OCI-LY1 (cell line): Measurements from ENCODE around the gene ABCA9.

Source experiments
- H2AFZ ChIP-seq: fragments of 200-600 bp; sonication (generic), shearing (Covaris generic); 2 replicates; pipeline ENCODE4 v1.6.0; 2014; ENCODE audit warnings: antibody characterized with exemption, mild to moderate bottlenecking, low read length
- H3F3A ChIP-seq: fragments of 200-600 bp; sonication (generic), shearing (Covaris generic); 2 replicates; pipeline ENCODE4 v1.6.0; 2014; ENCODE audit warnings: mild to moderate bottlenecking, antibody characterized with exemption, low read length, moderate library complexity; ENCODE audit not compliant: insufficient read depth
- H3K27ac ChIP-seq: fragments of 200-600 bp; sonication (generic); 2 replicates; pipeline ENCODE4 v1.5.1; 2014; ENCODE audit warnings: low read length, mixed run types, mild to moderate bottlenecking, low read depth; ENCODE audit not compliant: poor library complexity, severe bottlenecking
- H3K27me3 ChIP-seq: fragments of 200-600 bp; sonication (generic); 2 replicates; pipeline ENCODE4 v1.6.0; 2014; ENCODE audit warnings: antibody characterized with exemption, mild to moderate bottlenecking, low read length, moderate library complexity; ENCODE audit not compliant: insufficient read depth
- H3K36me3 ChIP-seq: fragments of 200-600 bp; sonication (generic); 2 replicates; pipeline ENCODE4 v1.6.1; 2014; ENCODE audit warnings: mild to moderate bottlenecking, antibody characterized with exemption, low read length, moderate library complexity, mixed read lengths; ENCODE audit not compliant: insufficient read depth
- H3K4me1 ChIP-seq: fragments of 200-600 bp; sonication (generic); 2 replicates; pipeline ENCODE4 v1.5.1; 2014; ENCODE audit warnings: mild to moderate bottlenecking, low read length, moderate library complexity; ENCODE audit not compliant: insufficient read depth, severe bottlenecking
- H3K4me2 ChIP-seq: fragments of 200-600 bp; sonication (generic), shearing (Covaris generic); 2 replicates; pipeline ENCODE4 v1.6.1; 2014; ENCODE audit warnings: low read length
- H3K4me3 ChIP-seq: fragments of 200-600 bp; sonication (generic); 2 replicates; pipeline ENCODE4 v1.5.1; 2014; ENCODE audit warnings: low read length, low read depth, mild to moderate bottlenecking, mixed read lengths; ENCODE audit not compliant: poor library complexity, severe bottlenecking
- H3K79me2 ChIP-seq: fragments of 200-600 bp; shearing (Covaris generic); 2 replicates; pipeline ENCODE4 v1.6.1; 2016; ENCODE audit warnings: mixed run types, low read length, mixed read lengths; ENCODE audit not compliant: insufficient read depth
- H3K9ac ChIP-seq: fragments of 200-600 bp; sonication (generic), shearing (Covaris generic); 2 replicates; pipeline ENCODE4 v1.6.1; 2014; ENCODE audit warnings: mild to moderate bottlenecking, low read length, mixed read lengths
- H3K9me2 ChIP-seq: fragments of 200-600 bp; sonication (generic), shearing (Covaris generic); 2 replicates; pipeline ENCODE4 v1.6.1; 2014; ENCODE audit warnings: low read depth, mild to moderate bottlenecking, low read length, mixed read lengths
- H3K9me3 ChIP-seq: fragments of 200-600 bp; shearing (Covaris generic); 2 replicates; pipeline ENCODE4 v1.6.1; 2014; ENCODE audit warnings: low read length, mixed read lengths
- H4K20me1 ChIP-seq: fragments of 200-600 bp; sonication (generic), shearing (Covaris generic); 2 replicates; pipeline ENCODE4 v1.6.0; 2016; ENCODE audit warnings: mild to moderate bottlenecking, low read length; ENCODE audit not compliant: insufficient read depth
- CTCF ChIP-seq: fragments of 200-600 bp; sonication (generic), shearing (Covaris generic); IDR thresholded peaks from 2 replicates; pipeline ENCODE4 v1.5.1; 2017; ENCODE audit warnings: mild to moderate bottlenecking, antibody characterized with exemption, low read length, moderate library complexity, mixed read lengths
- EZH2 ChIP-seq: fragments of 200-600 bp; sonication (generic), shearing (Covaris generic); IDR thresholded peaks from 2 replicates; pipeline ENCODE4 v1.8.0; 2017; ENCODE audit warnings: borderline replicate concordance, mixed run types, mild to moderate bottlenecking, antibody characterized with exemption, low read length, moderate library complexity, mixed read lengths

The ABCA9 gene

GRCh38 chr17:69056179-69056823 is 4.4 kb downstream of the ABCA9 start:
- H3K4me3 ChIP-seq: no peak overlapping the region
- H3F3A ChIP-seq: no peaks in the 10 kb centered on the region
- no peak overlapping the region for H3K9ac ChIP-seq
- no peaks in the 10 kb centered on the region for H3K27me3 ChIP-seq
- H3K27ac ChIP-seq: no peak overlapping the region
- no peaks in the 10 kb centered on the region for H3K79me2 ChIP-seq
- H3K9me2 ChIP-seq: no peaks in the 10 kb centered on the region
- no peaks in the 10 kb centered on the region for H3K9me3 ChIP-seq
- H4K20me1 ChIP-seq: no peaks in the 10 kb centered on the region
- no peak overlapping the region for H2AFZ ChIP-seq
- H3K4me2 ChIP-seq: no peak overlapping the region
- H3K36me3 ChIP-seq: no peaks in the 10 kb centered on the region
- peaks cover 8% of the 10 kb centered on the region for H3K4me1 ChIP-seq
- TF ChIP-seq CTCF (no peak), EZH2 (no peak)

DNA sequence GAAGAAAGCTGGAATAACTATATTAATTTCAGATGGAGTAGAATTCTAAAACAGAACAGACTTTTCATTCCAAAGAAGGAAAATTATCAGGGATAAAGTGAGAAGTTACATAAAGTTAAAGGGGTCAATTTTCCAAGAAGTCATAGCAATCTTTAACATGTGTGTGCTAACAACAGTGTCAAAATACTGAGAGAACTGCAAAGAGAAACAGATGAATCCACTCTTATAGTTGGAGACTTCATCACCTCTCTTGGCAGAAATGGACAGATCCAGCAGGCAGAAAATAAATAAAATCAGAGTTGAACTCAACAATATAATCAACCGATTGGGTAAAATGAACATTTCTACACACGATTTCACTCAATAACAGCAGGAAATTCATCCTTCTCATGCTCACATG is 5.4 kb downstream of the ABCA9 start:
- no peaks in the 10 kb centered on the region for H3K36me3 ChIP-seq
- H3K9me2 ChIP-seq: no peaks in the 10 kb centered on the region

GRCh38 chr17:69050999-69051775 is 9.5 kb downstream of the ABCA9 start:
- Histone ChIP-seq H3K9me3 (no peaks in the 10 kb centered on the region), H3K27me3 (no peaks in the 10 kb centered on the region), H3K9ac (no peak overlapping the region), H2AFZ (no peak overlapping the region), H3K36me3 (no peaks in the 10 kb centered on the region), H3K9me2 (no peaks in the 10 kb centered on the region), H3K79me2 (no peaks in the 10 kb centered on the region), H3K4me1 (no peaks in the 10 kb centered on the region), H3F3A (no peaks in the 10 kb centered on the region), H3K27ac (no peak overlapping the region), H3K4me2 (no peak overlapping the region), H4K20me1 (no peaks in the 10 kb centered on the region), H3K4me3 (no peak overlapping the region)
- TF ChIP-seq CTCF (no peak), EZH2 (no peak)

More for the DNA sequence above, 5.4 kb downstream of the ABCA9 start:
- H3K4me2 ChIP-seq: no peak overlapping the region
- no peak for TF ChIP-seq CTCF
- TF ChIP-seq EZH2: no peak
- H3K4me3 ChIP-seq: no peak overlapping the region
- no peak overlapping the region for H3K9ac ChIP-seq
- H4K20me1 ChIP-seq: no peaks in the 10 kb centered on the region
- no peak overlapping the region for H2AFZ ChIP-seq
- H3K27me3 ChIP-seq: no peaks in the 10 kb centered on the region
- H3F3A ChIP-seq: no peaks in the 10 kb centered on the region
- no peaks in the 10 kb centered on the region for H3K9me3 ChIP-seq
- H3K79me2 ChIP-seq: no peaks in the 10 kb centered on the region
- peaks cover under 1% of the 10 kb centered on the region for H3K4me1 ChIP-seq
- H3K27ac ChIP-seq: no peak overlapping the region
